ENCODE data around the gene NFXL1.

DNA sequence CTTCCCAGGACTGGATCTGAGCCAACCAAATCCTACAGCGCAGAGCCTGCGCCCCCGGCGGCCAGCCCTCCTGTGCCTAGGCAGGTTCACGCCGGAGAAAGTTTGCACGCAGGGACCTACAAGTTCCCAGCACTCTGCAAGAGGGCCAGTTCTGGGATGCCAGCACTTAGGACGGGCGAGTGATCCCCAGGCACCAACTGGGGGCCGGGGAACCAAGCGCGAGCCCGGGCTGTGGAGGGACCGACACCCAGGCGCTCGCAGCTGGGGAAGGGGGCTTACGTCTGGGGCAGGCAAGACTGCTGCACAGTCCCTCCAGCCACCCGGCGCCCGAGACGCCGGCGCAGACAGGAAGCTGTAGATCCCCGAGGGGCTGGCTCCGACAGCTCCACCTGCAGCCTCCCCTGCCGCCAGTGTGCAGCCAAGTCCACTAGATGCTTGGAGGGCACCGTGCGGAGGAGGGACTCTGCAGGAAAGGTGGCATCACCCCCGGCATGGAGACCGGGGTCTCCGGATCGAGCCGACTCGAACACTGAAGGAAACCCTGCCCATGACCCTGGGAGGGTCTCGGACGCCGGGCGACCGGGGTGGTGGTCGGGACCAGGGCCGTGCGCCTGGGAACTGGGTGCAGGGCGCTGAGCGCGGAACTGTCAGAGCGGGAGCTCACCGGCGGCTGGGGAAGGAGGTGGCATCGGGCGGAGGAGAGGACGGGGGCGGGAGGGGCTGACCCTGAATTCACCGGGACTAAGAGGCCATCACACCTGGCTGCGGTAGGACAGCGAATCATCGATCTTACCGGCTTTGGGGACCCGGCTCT lies 77.1 kb downstream of the NFXL1 start:
- TF ChIP-seq CTCF (IDR thresholded peaks at IDR 0.05) (no peak), POLR2AphosphoS5 (IDR thresholded peaks at IDR 0.05) (no peak)
